Fibroblast of lung (primary cell): Measurements from ENCODE around the gene CYB561A3. TPM values are rescaled to one million over a fixed set of nuclear protein-coding genes. Genes with fewer than 3 reads are reported as not detected.
A peak's percentile ranks its signal among the peaks of the same experiment; 100 is the strongest.

ENCODE experiments used
- DNase-seq, 2 donors: peaks; one replicate each; pipeline versions ENCODE4 v3.0.0 to v3.0.0-alpha.2; 2010; ENCODE audit warnings: low read depth in 2 of 2
- H2AFZ ChIP-seq: 2 replicates; pipeline ENCODE4 v1.5.1; 2012; ENCODE audit warnings: low read length, control low read depth, inconsistent platforms
- H3K27ac ChIP-seq: 2 replicates; pipeline ENCODE4 v1.5.1; 2011; ENCODE audit warnings: low read length, control low read depth; ENCODE audit not compliant: insufficient read depth
- H3K27me3 ChIP-seq: 2 replicates; pipeline ENCODE4 v1.5.1; 2011; ENCODE audit warnings: mild to moderate bottlenecking, low read length; ENCODE audit not compliant: control insufficient read depth, insufficient read depth
- H3K36me3 ChIP-seq: 2 replicates; pipeline ENCODE4 v1.5.1; 2011; ENCODE audit warnings: low read length; ENCODE audit not compliant: control insufficient read depth, insufficient read depth
- H3K4me1 ChIP-seq: 2 replicates; pipeline ENCODE4 v1.5.1; 2011; ENCODE audit warnings: low read length; ENCODE audit not compliant: control insufficient read depth, insufficient read depth; ENCODE audit errors: extremely low read depth
- H3K4me2 ChIP-seq: 2 replicates; pipeline ENCODE4 v1.5.1; 2011; ENCODE audit warnings: low read length, control low read depth; ENCODE audit not compliant: insufficient read depth; ENCODE audit errors: extremely low read depth
- H3K4me3 ChIP-seq, 4 experiments: fragments of 200-600 bp in 1 of 4; sonication (generic) in 1 of 4; replicated peaks in 1 of 4; 2 replicates each; pipeline ENCODE4 v1.5.1; 2011 to 2016; ENCODE audit warnings: low read length in 4 of 4, low read depth in 3 of 4, mild to moderate bottlenecking in 3 of 4, control low read depth in 2 of 4, inconsistent platforms in 1 of 4, mixed read lengths in 1 of 4; ENCODE audit not compliant: insufficient read depth in 1 of 4; ENCODE audit errors: control extremely low read depth in 1 of 4
- H3K79me2 ChIP-seq: 2 replicates; pipeline ENCODE4 v1.5.1; 2012; ENCODE audit warnings: mild to moderate bottlenecking, low read length, inconsistent platforms; ENCODE audit not compliant: control insufficient read depth, insufficient read depth
- H3K9ac ChIP-seq: 2 replicates; pipeline ENCODE4 v1.5.1; 2011; ENCODE audit warnings: mild to moderate bottlenecking, low read length, control low read depth; ENCODE audit not compliant: insufficient read depth
- H3K9me3 ChIP-seq: 2 replicates; pipeline ENCODE4 v1.5.1; 2012; ENCODE audit warnings: low read depth, low read length; ENCODE audit not compliant: control insufficient read depth, insufficient read depth
- H4K20me1 ChIP-seq: 2 replicates; pipeline ENCODE4 v1.5.1; 2011; ENCODE audit warnings: low read length; ENCODE audit not compliant: control insufficient read depth, insufficient read depth; ENCODE audit errors: extremely low read depth
- CTCF ChIP-seq, 2 donors: IDR thresholded peaks in 1 of 2; conservative IDR thresholded peaks in 1 of 2; 1 replicate in 1 of 2; 2 replicates in 1 of 2; pipeline ENCODE4 v1.5.1; 2011 to 2012; ENCODE audit warnings: low read length in 2 of 2, control low read depth in 1 of 2, inconsistent platforms in 1 of 2, low read depth in 1 of 2, mild to moderate bottlenecking in 1 of 2
- EZH2 ChIP-seq: IDR thresholded peaks from 2 replicates; pipeline ENCODE4 v1.5.1; 2012; ENCODE audit warnings: low read length, control low read depth, mild to moderate bottlenecking; ENCODE audit errors: missing control alignments
- polyA plus RNA-seq, 2 donors: library from polyadenylated mRNA; depleted of rRNA in 1 of 2; stranded (reverse) in 1 of 2; unstranded in 1 of 2; fragments of >200 nt; gene quantifications; 2 replicates each; pipeline ENCODE4 v1.2.1, GENCODE V29; 2011 to 2012; ENCODE audit warnings: missing spikeins in 1 of 2
- total RNA-seq: library from RNA; depleted of rRNA; stranded (reverse); fragments of >200 nt; gene quantifications from 2 replicates; pipeline ENCODE4 v1.2.1, GENCODE V29; 2014

Gene CYB561A3
- total and polyA plus RNA-seq, 2 donors (not counting 1 experiment from before 2014, with no cell fraction given): 43.9 to 65.1 TPM

- no peaks in the 10 kb centered on the region for H3K4me1 ChIP-seq
- no peak overlapping the region for H3K9ac ChIP-seq
- TF ChIP-seq CTCF (conservative IDR thresholded peaks at IDR 0.05 in 1 of 2, IDR thresholded peaks at IDR 0.05 in 1 of 2; ENCODE audit: low read depth in 1 of 2, low read length in 2 of 2) (no peak), EZH2 (no peak)
- H2AFZ ChIP-seq: no peak overlapping the region
- H4K20me1 ChIP-seq: no peaks in the 10 kb centered on the region
- no peak overlapping the region for H3K4me2 ChIP-seq
- peak in 1 of 2 donors; percentile 59 for DNase-seq
- H3K79me2 ChIP-seq: no peaks in the 10 kb centered on the region
- H3K36me3 ChIP-seq: peaks cover 25% of the 10 kb centered on the region
- no peaks in the 10 kb centered on the region for H3K9me3 ChIP-seq
- no peak overlapping the region for H3K27ac ChIP-seq
- no peak overlapping the region for H3K4me3 ChIP-seq
- H3K27me3 ChIP-seq: no peaks in the 10 kb centered on the region
Observed at GRCh38 chr11:61404641-61405040, 43.0 kb upstream of the CYB561A3 start.

- TF ChIP-seq CTCF (conservative IDR thresholded peaks at IDR 0.05 in 1 of 2, IDR thresholded peaks at IDR 0.05 in 1 of 2; ENCODE audit: low read depth in 1 of 2, low read length in 2 of 2) (no peak), EZH2 (no peak)
- Histone ChIP-seq H4K20me1 (no peaks in the 10 kb centered on the region), H3K27me3 (no peaks in the 10 kb centered on the region), H3K4me2 (no peak overlapping the region), H3K9me3 (no peaks in the 10 kb centered on the region), H3K9ac (no peak overlapping the region), H3K27ac (no peak overlapping the region), H3K4me1 (no peaks in the 10 kb centered on the region), H3K36me3 (peaks cover 25% of the 10 kb centered on the region), H2AFZ (no peak overlapping the region), H3K4me3 (no peak overlapping the region), H3K79me2 (no peaks in the 10 kb centered on the region)
- DNase-seq: no peak
Observed at GRCh38 chr11:61404103-61404502, 42.4 kb upstream of the CYB561A3 start.

- Histone ChIP-seq H3K9ac (no peak overlapping the region), H3K27me3 (no peaks in the 10 kb centered on the region), H4K20me1 (no peaks in the 10 kb centered on the region), H3K9me3 (no peaks in the 10 kb centered on the region), H3K79me2 (no peaks in the 10 kb centered on the region), H3K4me1 (no peaks in the 10 kb centered on the region), H3K36me3 (peaks cover 25% of the 10 kb centered on the region), H2AFZ (no peak overlapping the region), H3K4me3 (no peak overlapping the region), H3K4me2 (no peak overlapping the region), H3K27ac (no peak overlapping the region)
- no peak for TF ChIP-seq CTCF (conservative IDR thresholded peaks at IDR 0.05 in 1 of 2, IDR thresholded peaks at IDR 0.05 in 1 of 2; ENCODE audit: low read depth in 1 of 2, low read length in 2 of 2)
- no peak for TF ChIP-seq EZH2
- DNase-seq: no peak
Observed at GRCh38 chr11:61403658-61404057, 42.0 kb upstream of the CYB561A3 start.
